ENCODE data around the gene SEZ6.

The SEZ6 gene

GRCh38 chr17:29042026-29042678 lies 36.3 kb upstream of the SEZ6 start:
- Mint-ChIP-seq H3K27ac (no peak overlapping the region), H3K9me3 (no peaks in the 10 kb centered on the region), H3K4me1 (ENCODE audit: low read depth) (peaks cover 3% of the 10 kb centered on the region), H3K36me3 (ENCODE audit: low read depth) (no peaks in the 10 kb centered on the region), H3K4me3 (no peak overlapping the region), H3K27me3 (ENCODE audit: low read depth) (peaks cover 5% of the 10 kb centered on the region)
- no peak for DNase-seq (ENCODE audit: low spot score)

GRCh38 chr17:29041571-29041970 lies 35.7 kb upstream of the SEZ6 start:
- Mint-ChIP-seq H3K36me3 (ENCODE audit: low read depth) (no peaks in the 10 kb centered on the region), H3K9me3 (no peaks in the 10 kb centered on the region), H3K27ac (no peak overlapping the region), H3K4me3 (no peak overlapping the region), H3K4me1 (ENCODE audit: low read depth) (peaks cover 3% of the 10 kb centered on the region), H3K27me3 (ENCODE audit: low read depth) (peaks cover 5% of the 10 kb centered on the region)
- DNase-seq (ENCODE audit: low spot score): no peak

GRCh38 chr17:29041091-29041490 lies 35.3 kb upstream of the SEZ6 start:
- peaks cover 6% of the 10 kb centered on the region for H3K27me3 Mint-ChIP-seq (ENCODE audit: low read depth)
- H3K4me1 Mint-ChIP-seq (ENCODE audit: low read depth): peaks cover 3% of the 10 kb centered on the region
- no peak overlapping the region for H3K4me3 Mint-ChIP-seq
- H3K27ac Mint-ChIP-seq: no peak overlapping the region
- DNase-seq (ENCODE audit: low spot score): no peak
- no peaks in the 10 kb centered on the region for H3K9me3 Mint-ChIP-seq
- no peaks in the 10 kb centered on the region for H3K36me3 Mint-ChIP-seq (ENCODE audit: low read depth)

GRCh38 chr17:29039764-29040598 lies 34.1 kb upstream of the SEZ6 start:
- Mint-ChIP-seq H3K4me3 (no peak overlapping the region), H3K9me3 (peaks cover 3% of the 10 kb centered on the region), H3K36me3 (ENCODE audit: low read depth) (no peaks in the 10 kb centered on the region), H3K27ac (no peak overlapping the region), H3K4me1 (ENCODE audit: low read depth) (peaks cover 3% of the 10 kb centered on the region), H3K27me3 (ENCODE audit: low read depth) (peaks cover 2% of the 10 kb centered on the region)
- DNase-seq (ENCODE audit: low spot score): no peak

- no peaks in the 10 kb centered on the region for H3K36me3 Mint-ChIP-seq (ENCODE audit: low read depth)
- no peak for DNase-seq (ENCODE audit: low spot score)
- peaks cover 9% of the 10 kb centered on the region for H3K9me3 Mint-ChIP-seq
Measured at GRCh38 chr17:29038085-29038795, 32.4 kb upstream of the SEZ6 start.

GRCh38 chr17:29037739-29038084 lies 31.9 kb upstream of the SEZ6 start:
- H3K27me3 Mint-ChIP-seq (ENCODE audit: low read depth): peaks cover 9% of the 10 kb centered on the region
- DNase-seq (ENCODE audit: low spot score): no peak
- no peak overlapping the region for H3K27ac Mint-ChIP-seq
- H3K36me3 Mint-ChIP-seq (ENCODE audit: low read depth): no peaks in the 10 kb centered on the region
- H3K4me1 Mint-ChIP-seq (ENCODE audit: low read depth): peaks cover 3% of the 10 kb centered on the region
- H3K4me3 Mint-ChIP-seq: no peak overlapping the region
- H3K9me3 Mint-ChIP-seq: peaks cover 9% of the 10 kb centered on the region

More at GRCh38 chr17:29038085-29038795, 32.4 kb upstream of the SEZ6 start:
- H3K4me1 Mint-ChIP-seq (ENCODE audit: low read depth): peaks cover 3% of the 10 kb centered on the region
- peaks cover 6% of the 10 kb centered on the region for H3K27me3 Mint-ChIP-seq (ENCODE audit: low read depth)
- no peak overlapping the region for H3K27ac Mint-ChIP-seq
- H3K4me3 Mint-ChIP-seq: no peak overlapping the region

GRCh38 chr17:29036584-29036983 lies 30.8 kb upstream of the SEZ6 start:
- H3K4me1 Mint-ChIP-seq (ENCODE audit: low read depth): no peaks in the 10 kb centered on the region
- peaks cover 9% of the 10 kb centered on the region for H3K9me3 Mint-ChIP-seq
- no peak for DNase-seq (ENCODE audit: low spot score)
- H3K27me3 Mint-ChIP-seq (ENCODE audit: low read depth): peaks cover 16% of the 10 kb centered on the region
- no peaks in the 10 kb centered on the region for H3K36me3 Mint-ChIP-seq (ENCODE audit: low read depth)
- no peak overlapping the region for H3K4me3 Mint-ChIP-seq
- H3K27ac Mint-ChIP-seq: no peak overlapping the region

GRCh38 chr17:29034510-29034909 lies 28.7 kb upstream of the SEZ6 start:
- Mint-ChIP-seq H3K27me3 (ENCODE audit: low read depth) (peaks cover 28% of the 10 kb centered on the region), H3K36me3 (ENCODE audit: low read depth) (no peaks in the 10 kb centered on the region), H3K4me3 (no peak overlapping the region), H3K4me1 (ENCODE audit: low read depth) (no peaks in the 10 kb centered on the region), H3K27ac (no peak overlapping the region), H3K9me3 (peaks cover 9% of the 10 kb centered on the region)
- no peak for DNase-seq (ENCODE audit: low spot score)

GRCh38 chr17:29032857-29033197 lies 27.0 kb upstream of the SEZ6 start:
- H3K9me3 Mint-ChIP-seq: peaks cover 9% of the 10 kb centered on the region
- H3K4me3 Mint-ChIP-seq: no peak overlapping the region
- H3K36me3 Mint-ChIP-seq (ENCODE audit: low read depth): no peaks in the 10 kb centered on the region
- DNase-seq (ENCODE audit: low spot score): no peak
- no peak overlapping the region for H3K27ac Mint-ChIP-seq
- no peaks in the 10 kb centered on the region for H3K4me1 Mint-ChIP-seq (ENCODE audit: low read depth)
- H3K27me3 Mint-ChIP-seq (ENCODE audit: low read depth): peaks cover 33% of the 10 kb centered on the region

GRCh38 chr17:29032013-29032856 lies 26.4 kb upstream of the SEZ6 start:
- H3K27me3 Mint-ChIP-seq (ENCODE audit: low read depth): peaks cover 33% of the 10 kb centered on the region
- no peak for DNase-seq (ENCODE audit: low spot score)
- no peaks in the 10 kb centered on the region for H3K4me1 Mint-ChIP-seq (ENCODE audit: low read depth)
- peaks cover 9% of the 10 kb centered on the region for H3K9me3 Mint-ChIP-seq
- H3K27ac Mint-ChIP-seq: no peak overlapping the region
- no peak overlapping the region for H3K4me3 Mint-ChIP-seq
- no peaks in the 10 kb centered on the region for H3K36me3 Mint-ChIP-seq (ENCODE audit: low read depth)

- no peak for DNase-seq (ENCODE audit: low spot score)
- H3K4me1 Mint-ChIP-seq (ENCODE audit: low read depth): no peaks in the 10 kb centered on the region
- H3K27ac Mint-ChIP-seq: no peak overlapping the region
- peaks cover 33% of the 10 kb centered on the region for H3K27me3 Mint-ChIP-seq (ENCODE audit: low read depth)
- H3K9me3 Mint-ChIP-seq: peaks cover 9% of the 10 kb centered on the region
- H3K36me3 Mint-ChIP-seq (ENCODE audit: low read depth): no peaks in the 10 kb centered on the region
- H3K4me3 Mint-ChIP-seq: no peak overlapping the region
Measured at GRCh38 chr17:29031488-29031887, 25.7 kb upstream of the SEZ6 start.

- H3K4me3 Mint-ChIP-seq: no peak overlapping the region
- no peaks in the 10 kb centered on the region for H3K9me3 Mint-ChIP-seq
- no peaks in the 10 kb centered on the region for H3K4me1 Mint-ChIP-seq (ENCODE audit: low read depth)
- H3K27ac Mint-ChIP-seq: no peak overlapping the region
- no peaks in the 10 kb centered on the region for H3K36me3 Mint-ChIP-seq (ENCODE audit: low read depth)
- no peak for DNase-seq (ENCODE audit: low spot score)
- H3K27me3 Mint-ChIP-seq (ENCODE audit: low read depth): peaks cover 36% of the 10 kb centered on the region
Measured at GRCh38 chr17:29024316-29024952, 18.6 kb upstream of the SEZ6 start.

GRCh38 chr17:29022074-29022473 lies 16.2 kb upstream of the SEZ6 start:
- DNase-seq (ENCODE audit: low spot score): no peak
- Mint-ChIP-seq H3K4me1 (ENCODE audit: low read depth) (no peaks in the 10 kb centered on the region), H3K4me3 (no peak overlapping the region), H3K27me3 (ENCODE audit: low read depth) (peaks cover 52% of the 10 kb centered on the region), H3K9me3 (no peaks in the 10 kb centered on the region), H3K27ac (no peak overlapping the region), H3K36me3 (ENCODE audit: low read depth) (no peaks in the 10 kb centered on the region)
